GM23338 (cell line): Measurements from ENCODE around the gene AK4. TPM values are rescaled to one million over a fixed set of nuclear protein-coding genes. Genes with fewer than 3 reads are reported as not detected.

ENCODE experiments used
- ATAC-seq: fragments of 200-7000 bp; cut with Tn5 transposase; 3 replicates; pipeline ENCODE4 v1.9.1; 2020
- DNase-seq: peaks from one replicate; pipeline ENCODE4 v3.0.0-alpha.2; 2015; ENCODE audit warnings: low spot score
- H2AFZ ChIP-seq: fragments of 200-600 bp; sonication (generic); 2 replicates; pipeline ENCODE4 v1.8.0; 2016; ENCODE audit warnings: antibody characterized with exemption, mild to moderate bottlenecking, moderate library complexity
- H3F3A ChIP-seq: fragments of 200-600 bp; sonication (generic); replicated peaks from 2 replicates; pipeline ENCODE4 v1.8.0; 2017; ENCODE audit warnings: antibody characterized with exemption, mixed run types, low read depth
- H3K27ac ChIP-seq: fragments of 200-600 bp; sonication (generic); 2 replicates; pipeline ENCODE4 v1.6.1; 2016; ENCODE audit warnings: low read depth
- H3K27me3 ChIP-seq: fragments of 200-600 bp; sonication (generic); 2 replicates; pipeline ENCODE4 v1.8.0; 2016; ENCODE audit warnings: mild to moderate bottlenecking, mixed run types, moderate library complexity; ENCODE audit not compliant: insufficient read depth
- H3K36me3 ChIP-seq: fragments of 200-600 bp; sonication (generic); 2 replicates; pipeline ENCODE4 v1.8.0; 2016; ENCODE audit warnings: mild to moderate bottlenecking; ENCODE audit not compliant: insufficient read depth
- H3K4me1 ChIP-seq: fragments of 200-600 bp; sonication (generic); 2 replicates; pipeline ENCODE4 v1.8.0; 2016; ENCODE audit warnings: mild to moderate bottlenecking, moderate library complexity; ENCODE audit not compliant: insufficient read depth
- H3K4me2 ChIP-seq: fragments of 200-600 bp; sonication (generic); 2 replicates; pipeline ENCODE4 v1.7.1; 2017; ENCODE audit warnings: mixed run types
- H3K4me3 ChIP-seq: fragments of 200-600 bp; sonication (generic); 2 replicates; pipeline ENCODE4 v1.6.1; 2016; ENCODE audit warnings: mixed run types
- H3K79me2 ChIP-seq: fragments of 200-600 bp; sonication (generic); replicated peaks from 2 replicates; pipeline ENCODE4 v1.8.0; 2017; ENCODE audit warnings: mild to moderate bottlenecking; ENCODE audit not compliant: insufficient read depth
- H3K9me2 ChIP-seq: fragments of 200-600 bp; sonication (generic); 2 replicates; pipeline ENCODE4 v1.8.0; 2017; ENCODE audit not compliant: insufficient read depth
- H4K20me1 ChIP-seq: fragments of 200-600 bp; sonication (generic); replicated peaks from 2 replicates; pipeline ENCODE4 v1.8.0; 2017; ENCODE audit warnings: mild to moderate bottlenecking; ENCODE audit not compliant: insufficient read depth
- H3K27ac Mint-ChIP-seq: 2 replicates; pipeline ENCODE4 v1.8.0; 2020; ENCODE audit warnings: inconsistent platforms, mild to moderate bottlenecking, moderate library complexity, mixed read lengths
- H3K27me3 Mint-ChIP-seq: 3 replicates; pipeline ENCODE4 v1.8.0; 2022; ENCODE audit warnings: low read depth, mild to moderate bottlenecking, moderate library complexity, mixed read lengths, inconsistent platforms; ENCODE audit not compliant: insufficient read depth, poor library complexity
- H3K36me3 Mint-ChIP-seq: 3 replicates; pipeline ENCODE4 v1.8.0; 2021; ENCODE audit warnings: low read depth, mild to moderate bottlenecking, inconsistent platforms, moderate library complexity, mixed read lengths
- H3K4me1 Mint-ChIP-seq: 3 replicates; pipeline ENCODE4 v1.8.0; 2020; ENCODE audit warnings: mild to moderate bottlenecking, inconsistent platforms, mixed read lengths
- H3K4me3 Mint-ChIP-seq: 3 replicates; pipeline ENCODE4 v1.8.0; 2021; ENCODE audit warnings: moderate library complexity, mild to moderate bottlenecking, inconsistent platforms, mixed read lengths
- H3K9me3 Mint-ChIP-seq: 3 replicates; pipeline ENCODE4 v1.8.0; 2020; ENCODE audit warnings: moderate library complexity, mild to moderate bottlenecking, inconsistent platforms, mixed read lengths
- CREB1 ChIP-seq: fragments of 250-450 bp; sonication (Bioruptor Pico); IDR thresholded peaks from 2 replicates; pipeline ENCODE4 v1.5.0; 2020; ENCODE audit warnings: low read depth, mild to moderate bottlenecking, moderate library complexity
- CTCF ChIP-seq, 2 experiments: fragments of 200-600 bp in 1 of 2; sonication (generic) in 1 of 2; conservative IDR thresholded peaks; 2 replicates each; pipeline versions ENCODE4 v1.5.1 to v1.6.1; 2016 to 2017; ENCODE audit warnings: antibody characterized with exemption in 2 of 2, low read depth in 2 of 2, mild to moderate bottlenecking in 2 of 2, moderate library complexity in 1 of 2
- ETS1 ChIP-seq: IDR thresholded peaks from 2 replicates; pipeline ENCODE4 v1.6.1; 2016; ENCODE audit warnings: antibody characterized with exemption
- EZH2phosphoT487 ChIP-seq: fragments of 200-600 bp; sonication (generic); IDR thresholded peaks from one replicate; pipeline ENCODE4 v1.8.1; 2018; ENCODE audit warnings: antibody characterized with exemption; ENCODE audit not compliant: unreplicated experiment
- POLR2AphosphoS5 ChIP-seq: IDR thresholded peaks from 2 replicates; pipeline ENCODE4 v1.6.1; 2016; ENCODE audit warnings: antibody characterized with exemption, low read depth
- REST ChIP-seq: IDR thresholded peaks from one replicate; pipeline ENCODE4 v1.6.1; 2018; ENCODE audit warnings: antibody characterized with exemption; ENCODE audit not compliant: unreplicated experiment
- STAT1 ChIP-seq: IDR thresholded peaks from one replicate; pipeline ENCODE4 v1.6.1; 2016; ENCODE audit warnings: antibody characterized with exemption; ENCODE audit not compliant: unreplicated experiment
- ZNF114 ChIP-seq: fragments of 250-450 bp; sonication (Bioruptor Pico); IDR thresholded peaks from 2 replicates; pipeline ENCODE4 v1.5.0; 2020; ENCODE audit warnings: mild to moderate bottlenecking, moderate library complexity
- ZNF331 ChIP-seq: fragments of 250-450 bp; sonication (Bioruptor Pico); IDR thresholded peaks from 2 replicates; pipeline ENCODE4 v1.5.0; 2020; ENCODE audit warnings: low read depth, mild to moderate bottlenecking, moderate library complexity
- polyA plus RNA-seq: library from polyadenylated mRNA; unstranded; fragments of >200 nt; fragmentation: Nextera tagmentation; extraction: Ambion mirVana; gene quantifications from 2 replicates; pipeline ENCODE4 v1.2.1, GENCODE V29; 2016
- total RNA-seq: library from RNA; depleted of rRNA; stranded (reverse); fragments of >200 nt; shearing (Covaris generic); gene quantifications from 2 replicates; pipeline ENCODE4 v1.2.3, GENCODE V29; 2014

The AK4 gene
- total and polyA plus RNA-seq, 2 experiments from 2014 or later: 123 to 127 TPM

- no peak for TF ChIP-seq ZNF331 (CRISPR knock-in tag)
- TF ChIP-seq STAT1: no peak
- no peak for TF ChIP-seq POLR2AphosphoS5
- no peak for TF ChIP-seq EZH2phosphoT487
- TF ChIP-seq ZNF114: no peak
Measured at GRCh38 chr1:65146908-65147423, 1.0 kb upstream of the AK4 start (continued).

- H3K9me3 Mint-ChIP-seq: no peaks in the 10 kb centered on the region
- TF ChIP-seq REST: no peak
- TF ChIP-seq ZNF114: no peak
- no peak for TF ChIP-seq CTCF (conservative IDR thresholded peaks at IDR 0.05; ENCODE audit: low read depth in 2 of 2)
- no peak for TF ChIP-seq EZH2phosphoT487
- TF ChIP-seq CREB1 (CRISPR knock-in tag): no peak
- no peak for TF ChIP-seq ZNF331 (CRISPR knock-in tag)
- no peak for TF ChIP-seq ETS1
- peaks cover 18% of the 10 kb centered on the region for H3K27me3 Mint-ChIP-seq
- peaks cover 30% of the 10 kb centered on the region for H3K4me1 ChIP-seq
- peak overlapping the region; percentile 71 for H3K4me3 ChIP-seq
- H3K27me3 ChIP-seq: peaks cover 27% of the 10 kb centered on the region
- peaks cover 52% of the 10 kb centered on the region for H3K4me1 Mint-ChIP-seq
- DNase-seq (peak; percentile 60), ATAC-seq (peak; percentile 32)
- H3K36me3 Mint-ChIP-seq: peaks cover 8% of the 10 kb centered on the region
- peak overlapping the region; percentile 86 for H3K4me3 Mint-ChIP-seq
- H3K79me2 ChIP-seq: peaks cover 17% of the 10 kb centered on the region
- peak overlapping the region; percentile 74 for H3K4me2 ChIP-seq
- no peaks in the 10 kb centered on the region for H3K36me3 ChIP-seq
- peak overlapping the region; percentile 88 for H2AFZ ChIP-seq
- peak overlapping the region; percentile 84; the same call in 1 of the 2 replicates for H3K27ac Mint-ChIP-seq
- no peak overlapping the region for H3K27ac ChIP-seq
- H4K20me1 ChIP-seq: no peaks in the 10 kb centered on the region
- no peaks in the 10 kb centered on the region for H3K9me2 ChIP-seq
- H3F3A ChIP-seq: peaks cover 25% of the 10 kb centered on the region
Measured at GRCh38 chr1:65147424-65148177, 402 bp upstream of the AK4 start.
